HL-60/S4 treated with retinoic acid at 250 ng/mL for 4 days and 3 days (cell line): ENCODE measurements around the gene SYTL2.

Experiments used
- in situ Hi-C: fragments of 300-500 bp; cut with MboI; formaldehyde crosslinking; loops from 2 replicates; pipeline ENCODE4 v1.7.0; 2022; ENCODE audit warnings: low sequenced_read_pairs

The SYTL2 gene

DNA sequence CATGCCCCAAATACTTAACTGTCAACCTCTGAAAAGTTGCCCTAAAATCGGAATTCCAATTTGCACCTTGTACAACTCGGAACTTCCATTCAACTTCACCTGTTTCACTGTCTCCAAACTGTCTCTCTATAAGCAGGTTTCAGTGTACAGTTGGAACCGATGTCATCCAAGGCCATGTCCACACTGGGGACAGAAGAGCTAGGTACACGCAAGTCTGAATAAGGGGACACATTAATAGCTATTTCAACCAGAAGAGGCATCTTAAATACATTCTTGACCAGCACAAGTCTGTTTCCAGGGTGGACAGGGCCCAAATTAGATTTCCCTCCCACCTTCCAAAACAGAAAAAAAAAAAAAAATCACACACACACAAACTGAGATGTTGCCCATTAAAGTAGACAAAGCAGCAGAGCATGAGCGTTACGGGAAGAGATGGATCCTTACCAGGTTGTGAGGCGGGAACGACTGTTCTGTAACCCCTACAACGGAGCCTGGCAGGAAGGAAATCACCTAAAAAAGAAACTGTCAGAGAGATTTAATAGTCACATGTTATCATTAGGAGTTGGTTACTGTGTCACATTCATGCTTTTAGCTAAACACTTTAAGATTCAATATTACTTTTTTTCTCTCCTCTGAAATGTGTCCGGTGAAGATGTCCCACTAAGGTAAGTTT lies 147.7 kb downstream of the SYTL2 start:
- in situ Hi-C loops = loop anchor here (25.0 kb wide), 1 partner anchor 624 kb away; no protein-coding TSS in a partner anchor

- in situ Hi-C loops = loop anchor here (25.0 kb wide), 1 partner anchor 625 kb away; no protein-coding TSS in a partner anchor
Measured at GRCh38 chr11:85661972-85662664, 148.8 kb downstream of the SYTL2 start.

GRCh38 chr11:85658180-85658579 lies 152.8 kb downstream of the SYTL2 start:
- in situ Hi-C loops = loop anchor here (25.0 kb wide), 1 partner anchor 629 kb away; no protein-coding TSS in a partner anchor

- in situ Hi-C loops = loop anchor here (25.0 kb wide), 1 partner anchor 631 kb away; no protein-coding TSS in a partner anchor
Measured at GRCh38 chr11:85656777-85657176, 154.2 kb downstream of the SYTL2 start.

- in situ Hi-C loops = loop anchor here (25.0 kb wide), 1 partner anchor 633 kb away; no protein-coding TSS in a partner anchor
Measured at GRCh38 chr11:85654343-85654742, 156.6 kb downstream of the SYTL2 start.

DNA sequence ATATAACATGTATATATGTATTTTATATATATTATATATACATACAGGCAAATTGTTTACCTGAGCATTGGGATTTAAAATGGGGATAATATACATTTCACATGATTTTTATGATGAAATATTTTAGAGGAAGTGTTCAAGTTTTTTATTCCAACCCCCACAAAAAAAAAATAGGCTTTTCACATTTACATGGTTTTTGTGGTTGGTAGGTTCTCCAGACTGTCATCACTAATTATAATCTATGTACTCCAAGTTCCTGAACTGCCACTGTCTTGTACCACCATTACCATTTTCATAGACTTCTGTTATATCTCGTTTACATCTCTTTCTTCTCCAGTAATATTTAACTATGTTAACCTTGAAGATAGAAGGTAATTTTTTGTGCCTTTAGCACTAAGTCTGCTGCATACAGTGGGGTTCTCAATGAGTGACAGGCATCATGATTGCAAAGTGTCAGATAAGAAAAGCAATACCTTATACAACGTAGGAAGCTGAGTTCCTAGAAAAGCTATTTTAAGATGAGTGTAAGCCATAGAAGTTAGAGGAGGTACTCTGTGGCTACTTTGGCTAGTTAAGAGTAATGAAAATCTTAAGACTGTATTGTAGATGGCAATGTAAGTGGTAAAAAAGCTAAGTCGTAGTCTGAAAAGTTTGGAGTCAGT lies 158.0 kb downstream of the SYTL2 start:
- in situ Hi-C loops = loop anchor here (25.0 kb wide), 1 partner anchor 634 kb away; no protein-coding TSS in a partner anchor

- in situ Hi-C loops = loop anchor here (25.0 kb wide), 1 partner anchor 636 kb away; no protein-coding TSS in a partner anchor
Measured at GRCh38 chr11:85651118-85651517, 159.8 kb downstream of the SYTL2 start.

DNA sequence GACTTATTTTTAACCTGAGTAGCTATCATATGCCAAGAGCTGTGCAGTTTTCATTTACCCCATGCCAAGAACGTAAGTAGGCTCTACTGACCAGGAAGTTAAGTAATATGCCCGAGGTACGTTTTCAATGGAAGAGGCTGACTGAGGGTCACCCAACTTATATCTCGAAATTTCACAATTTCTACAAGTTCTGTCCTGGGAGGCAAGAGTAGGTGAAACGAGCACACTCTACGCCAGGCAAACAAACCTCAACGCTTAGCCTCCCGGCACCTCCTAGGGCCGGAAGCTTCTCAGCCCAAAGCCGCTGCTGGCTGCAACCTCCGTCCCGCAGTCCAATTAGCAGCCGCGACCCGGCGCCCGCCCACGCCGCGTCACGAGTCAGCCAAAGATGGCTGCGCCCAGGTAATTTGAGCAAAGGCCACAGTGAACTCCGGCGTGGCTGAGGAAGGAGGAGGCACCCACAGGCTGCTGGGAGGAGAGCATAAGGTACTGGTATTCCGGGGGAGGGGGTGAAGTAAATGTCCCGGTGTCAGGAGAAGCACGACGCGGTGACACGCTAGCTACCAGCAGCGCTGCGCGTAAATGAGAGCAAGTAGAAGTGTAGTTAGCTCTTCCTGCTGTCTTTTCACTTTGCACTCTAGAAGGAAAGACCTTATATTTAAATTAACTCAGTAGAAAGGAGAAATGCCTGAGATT lies 163.2 kb downstream of the SYTL2 start, which contains the start of gene TMEM126A:
TSS of gene TMEM126A (plus strand) at position 364 of the 696 bp plus-strand sequence. CDS start 2,289 bp downstream, outside the sequence.
- in situ Hi-C loops = no loop called here

GRCh38 chr11:85647078-85647477 lies 163.9 kb downstream of the SYTL2 start:
- in situ Hi-C loops = no loop called here
